Brain microvascular endothelial cell (primary cell): ENCODE results near the gene MFN2.
"Not testable (repeated sequence)": the region's sequence is repeated elsewhere in the genome, so short reads cannot be mapped to it uniquely, and the experiment has no call there.

Experiments
- DNase-seq: peaks from one replicate; pipeline ENCODE4 v3.0.0-alpha.2; 2020
- H3K27ac ChIP-seq: fragments of 250-450 bp; sonication (Bioruptor Pico); 2 replicates; pipeline ENCODE4 v1.5.1; 2020; ENCODE audit warnings: mild to moderate bottlenecking, moderate library complexity
- H3K27me3 ChIP-seq: fragments of 250-450 bp; sonication (Bioruptor Pico); replicated peaks from 2 replicates; pipeline ENCODE4 v1.5.1; 2020; ENCODE audit warnings: mild to moderate bottlenecking
- H3K36me3 ChIP-seq: fragments of 250-450 bp; sonication (Bioruptor Pico); replicated peaks from 2 replicates; pipeline ENCODE4 v1.5.1; 2020; ENCODE audit warnings: mild to moderate bottlenecking
- H3K4me3 ChIP-seq: 2 replicates; pipeline ENCODE4 v1.5.1; 2011; ENCODE audit warnings: low read depth, mild to moderate bottlenecking, control low read depth, low read length, moderate library complexity
- in situ Hi-C: cut with HindIII; loops from 2 replicates; pipeline ENCODE4 v1.10.0; 2017; ENCODE audit warnings: low sequenced_read_pairs, low pct_ligation_motif_present
- TF ChIP-seq, protein P1 (sequence below): IDR thresholded peaks from 2 replicates; pipeline ENCODE4 v1.5.1; 2011; ENCODE audit warnings: low read depth, mild to moderate bottlenecking, moderate library complexity, low read length, control low read depth, inconsistent platforms; ENCODE audit errors: missing control alignments

The MFN2 gene

DNA sequence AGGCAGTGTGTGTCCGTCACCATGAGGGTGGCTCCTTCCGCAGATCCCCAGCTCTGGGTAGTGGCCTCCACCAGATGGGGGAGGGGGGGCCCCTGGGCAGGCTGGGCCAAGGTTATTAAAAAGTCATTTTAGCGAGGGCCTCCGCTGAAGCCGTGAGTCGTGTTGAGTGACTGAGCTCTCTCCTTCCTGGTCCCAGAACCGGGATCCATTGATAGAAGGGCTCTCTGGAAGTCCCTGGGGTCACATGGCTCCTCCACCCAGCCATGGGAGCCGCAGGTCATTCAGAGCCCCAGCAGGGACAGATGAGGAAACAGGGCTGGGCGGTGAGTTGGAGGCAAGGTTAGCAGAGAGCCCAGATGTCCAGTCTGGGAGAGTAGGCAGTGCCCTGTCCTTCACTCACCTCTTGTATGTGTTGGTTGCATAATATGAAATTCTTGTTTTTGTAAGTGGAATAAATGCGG is 51.9 kb downstream of the MFN2 start:
- TF ChIP-seq, protein P1, sequence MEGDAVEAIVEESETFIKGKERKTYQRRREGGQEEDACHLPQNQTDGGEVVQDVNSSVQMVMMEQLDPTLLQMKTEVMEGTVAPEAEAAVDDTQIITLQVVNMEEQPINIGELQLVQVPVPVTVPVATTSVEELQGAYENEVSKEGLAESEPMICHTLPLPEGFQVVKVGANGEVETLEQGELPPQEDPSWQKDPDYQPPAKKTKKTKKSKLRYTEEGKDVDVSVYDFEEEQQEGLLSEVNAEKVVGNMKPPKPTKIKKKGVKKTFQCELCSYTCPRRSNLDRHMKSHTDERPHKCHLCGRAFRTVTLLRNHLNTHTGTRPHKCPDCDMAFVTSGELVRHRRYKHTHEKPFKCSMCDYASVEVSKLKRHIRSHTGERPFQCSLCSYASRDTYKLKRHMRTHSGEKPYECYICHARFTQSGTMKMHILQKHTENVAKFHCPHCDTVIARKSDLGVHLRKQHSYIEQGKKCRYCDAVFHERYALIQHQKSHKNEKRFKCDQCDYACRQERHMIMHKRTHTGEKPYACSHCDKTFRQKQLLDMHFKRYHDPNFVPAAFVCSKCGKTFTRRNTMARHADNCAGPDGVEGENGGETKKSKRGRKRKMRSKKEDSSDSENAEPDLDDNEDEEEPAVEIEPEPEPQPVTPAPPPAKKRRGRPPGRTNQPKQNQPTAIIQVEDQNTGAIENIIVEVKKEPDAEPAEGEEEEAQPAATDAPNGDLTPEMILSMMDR: no peak
- H3K27me3 ChIP-seq: no peaks in the 10 kb centered on the region
- in situ Hi-C loops: no loop called here
- no peak overlapping the region for H3K27ac ChIP-seq
- no peak for DNase-seq
- peaks cover 17% of the 10 kb centered on the region for H3K36me3 ChIP-seq
- H3K4me3 ChIP-seq: no peak overlapping the region

- DNase-seq, H3K4me3 ChIP-seq, in situ Hi-C loops, H3K27me3 ChIP-seq, H3K27ac ChIP-seq: not testable (repeated sequence)
- peaks cover 16% of the 10 kb centered on the region for H3K36me3 ChIP-seq
These were observed 53.2 kb downstream of the MFN2 start for GRCh38 chr1:12033441-12033840.

GRCh38 chr1:12034381-12034801 is 54.1 kb downstream of the MFN2 start:
- in situ Hi-C loops: no loop called here
- Histone ChIP-seq H3K27ac (no peak overlapping the region), H3K36me3 (peaks cover 11% of the 10 kb centered on the region), H3K27me3 (no peaks in the 10 kb centered on the region), H3K4me3 (no peak overlapping the region)
- TF ChIP-seq, protein P1: no peak
- DNase-seq: peak; percentile 29

DNA sequence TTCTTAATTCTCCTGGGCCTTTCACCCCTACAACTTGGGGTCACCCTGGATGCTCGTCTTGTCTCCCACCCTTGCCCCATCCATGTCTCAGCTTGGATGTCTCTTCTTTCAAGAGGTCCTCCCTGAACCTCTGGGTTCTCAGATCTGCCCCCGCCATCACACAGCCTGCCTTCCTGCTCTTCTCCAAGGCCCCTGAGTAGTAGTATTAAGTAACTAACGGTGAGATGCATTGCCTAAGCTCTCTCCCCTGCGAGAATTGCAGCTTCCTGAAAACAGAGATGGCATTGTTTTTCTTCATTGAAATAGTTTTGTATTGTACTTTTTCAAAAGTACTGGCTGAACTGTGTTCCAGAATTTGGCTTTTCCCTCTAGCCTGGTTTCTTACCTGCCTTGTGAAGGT is 55.1 kb downstream of the MFN2 start:
- H3K27me3 ChIP-seq: no peaks in the 10 kb centered on the region
- no peak for DNase-seq
- TF ChIP-seq, protein P1: no peak
- H3K36me3 ChIP-seq: peaks cover 4% of the 10 kb centered on the region
- in situ Hi-C loops: no loop called here
- H3K27ac ChIP-seq: no peak overlapping the region
- no peak overlapping the region for H3K4me3 ChIP-seq

DNA sequence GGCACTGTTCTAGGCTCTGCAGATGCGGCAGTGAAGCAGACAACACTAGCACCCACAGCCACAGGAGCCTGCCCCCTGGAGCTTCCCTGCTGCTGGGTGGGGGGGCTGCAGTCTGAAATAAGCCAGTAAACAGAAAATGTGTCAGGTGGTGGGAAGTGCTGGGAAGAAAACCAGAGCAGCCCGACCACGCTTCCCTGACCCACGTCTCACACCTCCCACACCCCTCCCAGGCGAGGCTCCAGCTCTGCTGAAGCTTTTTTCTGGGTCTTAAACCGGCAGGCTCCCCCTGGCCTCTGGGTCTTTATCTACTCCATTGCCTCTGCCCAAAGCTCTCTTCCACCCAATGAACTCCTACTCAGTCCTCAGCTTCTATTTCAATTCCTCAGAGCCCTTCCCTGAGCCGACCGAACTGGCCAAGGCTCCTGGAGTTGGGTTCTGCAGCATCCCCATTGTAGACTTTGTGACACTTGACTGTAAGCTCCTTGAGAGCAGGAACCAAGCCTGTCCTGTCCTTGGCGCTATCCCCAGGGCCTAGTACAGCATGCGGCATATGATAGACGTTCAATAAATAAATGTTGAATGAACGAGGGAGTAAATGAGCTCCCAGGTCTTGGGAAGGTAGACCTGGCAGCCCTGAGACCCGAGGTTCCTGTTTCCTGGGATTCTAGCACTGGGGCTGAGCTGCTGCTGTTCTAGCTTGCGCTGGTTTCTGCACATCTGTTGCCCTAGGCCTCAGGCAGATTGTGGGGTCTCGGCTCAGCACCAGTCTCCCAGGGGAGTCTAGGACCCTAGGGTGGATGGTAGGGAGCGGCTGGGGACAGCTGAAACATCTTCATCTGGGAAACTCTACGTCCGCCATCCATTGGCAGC is 57.5 kb downstream of the MFN2 start:
- DNase-seq: no peak
- no peak overlapping the region for H3K27ac ChIP-seq
- H3K27me3 ChIP-seq: no peaks in the 10 kb centered on the region
- TF ChIP-seq, protein P1: no peak
- H3K36me3 ChIP-seq: no peaks in the 10 kb centered on the region
- H3K4me3 ChIP-seq: no peak overlapping the region
- in situ Hi-C loops: no loop called here

GRCh38 chr1:12038356-12039163 is 58.3 kb downstream of the MFN2 start:
- Histone ChIP-seq H3K27ac (no peak overlapping the region), H3K36me3 (no peaks in the 10 kb centered on the region), H3K27me3 (no peaks in the 10 kb centered on the region), H3K4me3 (no peak overlapping the region)
- in situ Hi-C loops: no loop called here
- DNase-seq: no peak
- TF ChIP-seq, protein P1: no peak
